Endodermal cell (in vitro differentiated cells): ENCODE results near the gene COQ8A. TPM values are rescaled to one million over a fixed set of nuclear protein-coding genes. Genes with fewer than 3 reads are reported as not detected.

Experiments used
- DNase-seq: peaks from one replicate; pipeline ENCODE4 v3.0.0-alpha.2; 2017
- H3K27ac ChIP-seq: 2 replicates; pipeline ENCODE4 v1.5.1; 2013; ENCODE audit warnings: mild to moderate bottlenecking, low read depth, low read length, moderate library complexity
- H3K27me3 ChIP-seq: 2 replicates; pipeline ENCODE4 v1.6.1; 2013; ENCODE audit warnings: mild to moderate bottlenecking, low read length, moderate library complexity; ENCODE audit not compliant: insufficient read depth, control insufficient read depth, poor library complexity, severe bottlenecking
- H3K36me3 ChIP-seq: 2 replicates; pipeline ENCODE4 v1.7.0; 2013; ENCODE audit warnings: mild to moderate bottlenecking, low read length, moderate library complexity; ENCODE audit not compliant: control insufficient read depth, insufficient read depth
- H3K4me1 ChIP-seq: one replicate; pipeline ENCODE4 v1.7.0; 2013; ENCODE audit warnings: low read length; ENCODE audit not compliant: control insufficient read depth, insufficient read depth
- H3K4me3 ChIP-seq: 2 replicates; pipeline ENCODE4 v1.5.1; 2013; ENCODE audit warnings: mild to moderate bottlenecking, low read length, moderate library complexity
- H3K9ac ChIP-seq: 2 replicates; pipeline ENCODE4 v1.6.1; 2013; ENCODE audit warnings: mild to moderate bottlenecking, low read length, moderate library complexity; ENCODE audit not compliant: poor library complexity, severe bottlenecking; ENCODE audit errors: extremely low read depth
- H3K9me3 ChIP-seq: 2 replicates; pipeline ENCODE4 v1.6.1; 2013; ENCODE audit warnings: mild to moderate bottlenecking, low read length, moderate library complexity; ENCODE audit not compliant: control insufficient read depth
- H3K27ac Mint-ChIP-seq: 2 replicates; pipeline ENCODE4 v1.8.0; 2020; ENCODE audit warnings: mixed read lengths
- H3K27me3 Mint-ChIP-seq: 2 replicates; pipeline ENCODE4 v1.8.0; 2021; ENCODE audit warnings: mild to moderate bottlenecking, mixed read lengths; ENCODE audit not compliant: insufficient read depth
- H3K36me3 Mint-ChIP-seq: 2 replicates; pipeline ENCODE4 v1.8.0; 2020; ENCODE audit warnings: low read depth, mixed read lengths
- H3K4me1 Mint-ChIP-seq: 2 replicates; pipeline ENCODE4 v1.8.0; 2020; ENCODE audit warnings: mixed read lengths
- H3K4me3 Mint-ChIP-seq: 2 replicates; pipeline ENCODE4 v1.8.0; 2020; ENCODE audit warnings: mild to moderate bottlenecking, moderate library complexity, mixed read lengths
- H3K9me3 Mint-ChIP-seq: 2 replicates; pipeline ENCODE4 v1.8.0; 2020; ENCODE audit warnings: mild to moderate bottlenecking, mixed read lengths
- CTCF ChIP-seq: fragments of 200-600 bp; sonication (generic); conservative IDR thresholded peaks from 2 replicates; pipeline ENCODE4 v1.5.0; 2021; ENCODE audit warnings: antibody characterized with exemption, mild to moderate bottlenecking
- WGBS, 2 experiments: methylation state at CpG; one replicate each; pipeline versions ENCODE4 v1.1.5 to v1.1.7; 2013; ENCODE audit warnings: missing lambda C conversion rate in 2 of 2, mixed read lengths in 1 of 2; ENCODE audit not compliant: insufficient coverage in 1 of 2, insufficient read length in 1 of 2; 5-methylcytosine and 5-hydroxymethylcytosine counted together
- total RNA-seq, 2 donors: library from RNA; stranded (reverse); fragmentation: NEBNext Ultra II Directional in 1 of 2; extraction: Animal tissue kit (Norgen Biotek cat#: 25700) in 1 of 2; gene quantifications; 2 replicates in 1 of 2; 3 replicates in 1 of 2; pipeline ENCODE4 v1.2.1, GENCODE V29; 2021

Gene COQ8A
- total RNA-seq, 2 donors from 2014 or later, result 6.6 to 14.9 TPM

- Mint-ChIP-seq H3K9me3 (peaks cover 3% of the 10 kb centered on the region), H3K36me3 (peaks cover 5% of the 10 kb centered on the region), H3K27ac (no peak overlapping the region), H3K27me3 (no peaks in the 10 kb centered on the region), H3K4me1 (no peaks in the 10 kb centered on the region), H3K4me3 (no peak overlapping the region)
- 91 to 93% methylated on average over 23 to 29 of the region's 29 CpGs for WGBS, 2 experiments
- H3K4me3 ChIP-seq, result no peak overlapping the region
- H3K27ac ChIP-seq, result no peak overlapping the region
- H3K9me3 ChIP-seq, result peaks cover 5% of the 10 kb centered on the region
- no peak for TF ChIP-seq CTCF
- H3K9ac ChIP-seq, result no peak overlapping the region
- DNase-seq, result no peak
- H3K27me3 ChIP-seq, result no peaks in the 10 kb centered on the region
- no peaks in the 10 kb centered on the region for H3K4me1 ChIP-seq
- H3K36me3 ChIP-seq, result no peaks in the 10 kb centered on the region
Measured at GRCh38 chr1:226964611-226965486, 24.8 kb downstream of the COQ8A start.

GRCh38 chr1:226965581-226966440, 25.7 kb downstream of the COQ8A start:
- Histone ChIP-seq H3K4me3 (no peak overlapping the region), H3K27ac (no peak overlapping the region), H3K9me3 (no peaks in the 10 kb centered on the region), H3K27me3 (no peaks in the 10 kb centered on the region), H3K36me3 (no peaks in the 10 kb centered on the region), H3K9ac (no peak overlapping the region), H3K4me1 (no peaks in the 10 kb centered on the region)
- Mint-ChIP-seq H3K4me3 (no peak overlapping the region), H3K4me1 (no peaks in the 10 kb centered on the region), H3K27ac (no peak overlapping the region), H3K9me3 (no peaks in the 10 kb centered on the region), H3K27me3 (no peaks in the 10 kb centered on the region), H3K36me3 (peaks cover 5% of the 10 kb centered on the region)
- 95 to 97% methylated on average over 13 to 23 of the region's 23 CpGs for WGBS, 2 experiments
- TF ChIP-seq CTCF, result no peak
- no peak for DNase-seq

GRCh38 chr1:226966683-226967082, 26.6 kb downstream of the COQ8A start:
- 89 to 96% methylated on average over 3 to 4 of the region's 4 CpGs for WGBS, 2 experiments
- no peak overlapping the region for H3K9ac ChIP-seq
- H3K9me3 ChIP-seq, result peaks cover 2% of the 10 kb centered on the region
- H3K27me3 Mint-ChIP-seq, result no peaks in the 10 kb centered on the region
- H3K27me3 ChIP-seq, result no peaks in the 10 kb centered on the region
- H3K9me3 Mint-ChIP-seq, result peaks cover 3% of the 10 kb centered on the region
- no peaks in the 10 kb centered on the region for H3K4me1 Mint-ChIP-seq
- peaks cover 7% of the 10 kb centered on the region for H3K36me3 Mint-ChIP-seq
- H3K27ac Mint-ChIP-seq, result no peak overlapping the region
- no peaks in the 10 kb centered on the region for H3K4me1 ChIP-seq
- TF ChIP-seq CTCF, result no peak
- H3K4me3 ChIP-seq, result no peak overlapping the region
- no peaks in the 10 kb centered on the region for H3K36me3 ChIP-seq
- no peak overlapping the region for H3K4me3 Mint-ChIP-seq
- H3K27ac ChIP-seq, result no peak overlapping the region
- no peak for DNase-seq
